Measurements from ENCODE around the gene RHPN2.
"Not testable (repeated sequence)": the region's sequence is repeated elsewhere in the genome, so short reads cannot be mapped to it uniquely, and the experiment has no call there.

The RHPN2 gene

DNA sequence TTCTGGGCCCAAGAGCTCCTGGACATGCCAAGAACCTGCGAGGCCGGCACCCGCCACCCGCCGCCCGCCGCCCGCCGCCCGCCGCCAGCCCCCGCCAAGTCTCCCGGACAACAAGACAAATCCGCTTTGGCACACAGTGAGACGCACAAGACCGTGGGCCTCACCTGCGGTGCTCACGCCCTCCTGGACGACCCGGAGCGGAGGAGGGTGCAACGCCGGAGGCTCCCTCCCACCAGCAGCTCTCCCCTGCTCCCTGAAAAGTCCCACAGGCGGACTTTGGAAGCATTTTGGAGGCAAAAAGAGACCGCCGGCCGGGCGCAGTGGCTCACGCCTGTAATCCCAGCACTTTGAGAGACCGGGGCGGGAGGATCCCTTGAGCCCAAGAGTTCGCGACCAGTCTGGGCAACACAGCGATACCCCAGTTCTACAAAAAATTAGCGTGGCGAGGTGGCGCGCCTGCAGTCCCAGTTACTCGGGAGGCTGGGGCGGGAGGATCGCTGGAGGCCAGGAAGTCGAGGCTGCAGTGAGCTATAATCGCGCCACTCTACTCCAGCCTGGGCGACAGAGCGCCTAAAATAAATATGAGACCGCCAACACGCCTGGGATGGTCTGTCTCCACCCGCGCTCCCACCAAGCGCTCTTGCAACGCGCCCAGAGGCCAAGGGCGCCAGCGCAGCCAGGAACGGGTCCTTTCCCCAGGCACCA is 783 bp downstream of the RHPN2 start:
- no peak for DNase-seq

DNA sequence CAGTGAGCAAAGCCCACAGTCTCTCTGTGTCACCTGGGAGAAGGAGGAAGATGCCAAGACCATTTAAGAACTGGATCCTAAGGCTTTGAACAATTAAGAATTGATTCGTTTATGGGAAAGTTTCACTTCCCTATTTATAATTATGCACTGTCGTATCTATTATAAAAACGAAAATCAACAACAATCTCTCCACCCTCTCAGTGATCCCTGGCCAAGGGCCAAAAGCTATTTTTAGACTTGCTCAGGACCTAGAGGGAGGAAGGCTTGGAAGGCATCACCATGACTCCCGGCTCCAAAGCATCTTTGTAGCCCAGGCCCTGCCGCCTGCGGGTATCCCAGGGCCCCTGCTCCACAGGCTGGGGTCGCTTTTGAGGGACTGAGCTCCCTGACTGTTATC is 1.3 kb downstream of the RHPN2 start:
- no peak for DNase-seq

DNA sequence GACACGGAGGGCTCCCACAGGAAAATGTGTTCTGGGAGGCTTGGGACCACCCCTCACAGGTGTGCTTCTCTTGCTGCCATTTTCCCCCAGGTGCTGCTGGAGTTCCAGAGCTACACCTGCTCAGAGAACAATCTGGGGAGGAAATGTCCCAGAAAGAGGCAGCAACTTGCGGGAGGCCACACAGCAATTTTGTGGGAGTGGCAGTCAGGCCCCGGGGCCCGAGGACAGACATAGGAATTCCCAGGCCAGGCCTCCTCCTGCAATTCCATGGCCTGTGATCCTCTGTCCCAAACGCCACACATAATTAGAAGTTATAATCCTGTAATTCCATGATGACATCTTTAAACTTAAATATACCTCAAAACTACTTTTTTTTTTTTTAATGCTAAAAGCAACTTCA is 1.8 kb downstream of the RHPN2 start:
- no peak for DNase-seq

- no peak for DNase-seq
Observed at GRCh38 chr19:33060586-33060985, 4.1 kb downstream of the RHPN2 start.

DNA sequence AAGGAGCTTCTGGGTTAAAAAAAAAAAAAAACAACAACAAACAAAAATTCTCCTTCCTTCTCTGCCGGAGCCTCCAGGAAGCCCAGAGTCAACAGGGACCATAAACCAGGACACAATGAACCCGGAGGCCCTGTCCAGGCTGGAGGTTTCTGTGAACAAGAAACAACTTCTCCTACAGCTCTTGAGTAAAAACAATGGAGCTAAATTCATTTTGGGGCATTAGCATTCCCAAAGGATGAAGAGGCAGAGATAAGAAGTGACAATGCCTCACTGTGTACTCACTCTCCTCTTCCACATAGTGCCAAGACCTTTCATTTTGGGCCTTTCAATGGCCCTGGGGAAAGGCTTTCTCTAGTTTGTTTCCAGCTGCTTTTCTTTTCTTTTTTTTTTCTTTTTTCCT is 9.0 kb downstream of the RHPN2 start:
- DNase-seq: no peak

DNA sequence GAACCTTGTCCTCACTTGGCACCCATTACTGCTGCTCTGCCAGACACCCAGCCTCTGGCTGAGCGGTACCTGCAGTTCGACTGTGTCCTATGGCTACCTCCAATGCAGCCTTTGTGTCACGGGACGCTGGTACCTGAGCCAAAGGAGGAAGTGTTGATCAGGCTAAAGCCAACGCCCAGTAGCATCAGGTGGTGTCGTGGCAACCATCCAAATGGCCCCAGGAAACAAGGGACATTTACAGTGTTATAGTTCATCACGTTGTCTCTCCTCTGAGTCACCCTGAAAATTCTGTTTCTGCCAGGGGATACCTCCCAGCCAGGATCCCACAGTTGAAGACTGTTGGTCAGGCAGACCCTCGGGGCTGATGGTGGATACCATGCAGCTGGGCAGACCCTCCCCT is 10.1 kb downstream of the RHPN2 start:
- no peak for DNase-seq

DNA sequence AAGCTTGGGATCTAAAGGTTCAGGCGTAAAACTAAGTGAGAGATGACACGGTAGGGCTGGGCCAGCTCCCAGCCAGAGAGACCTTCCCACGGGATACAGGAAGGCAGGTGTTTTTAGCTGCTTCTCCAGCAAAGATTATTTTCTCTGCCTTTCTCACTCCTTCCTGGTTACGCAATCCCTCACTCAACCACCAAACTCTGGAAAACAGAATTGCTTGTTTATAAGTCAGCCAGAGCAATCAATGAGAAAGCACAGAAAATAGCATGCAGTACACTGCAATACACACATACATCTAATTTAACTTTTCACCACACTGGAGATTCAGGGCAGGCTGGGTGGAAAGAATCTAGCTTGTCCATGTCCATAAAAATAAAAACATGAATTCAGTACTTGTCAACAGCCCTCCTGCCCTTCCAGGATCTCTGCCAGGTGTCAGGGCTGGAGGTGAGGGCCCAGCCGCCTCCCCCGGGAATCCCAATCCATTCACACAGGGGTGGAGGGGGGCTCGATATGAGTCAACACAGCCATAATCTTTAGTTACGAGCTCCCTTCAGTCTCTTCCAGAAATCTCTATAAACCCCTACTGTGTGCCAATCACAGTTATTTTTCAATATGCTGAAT is 12.2 kb downstream of the RHPN2 start:
- DNase-seq: no peak

GRCh38 chr19:33050110-33050509 is 14.6 kb downstream of the RHPN2 start:
- no peak for DNase-seq

DNA sequence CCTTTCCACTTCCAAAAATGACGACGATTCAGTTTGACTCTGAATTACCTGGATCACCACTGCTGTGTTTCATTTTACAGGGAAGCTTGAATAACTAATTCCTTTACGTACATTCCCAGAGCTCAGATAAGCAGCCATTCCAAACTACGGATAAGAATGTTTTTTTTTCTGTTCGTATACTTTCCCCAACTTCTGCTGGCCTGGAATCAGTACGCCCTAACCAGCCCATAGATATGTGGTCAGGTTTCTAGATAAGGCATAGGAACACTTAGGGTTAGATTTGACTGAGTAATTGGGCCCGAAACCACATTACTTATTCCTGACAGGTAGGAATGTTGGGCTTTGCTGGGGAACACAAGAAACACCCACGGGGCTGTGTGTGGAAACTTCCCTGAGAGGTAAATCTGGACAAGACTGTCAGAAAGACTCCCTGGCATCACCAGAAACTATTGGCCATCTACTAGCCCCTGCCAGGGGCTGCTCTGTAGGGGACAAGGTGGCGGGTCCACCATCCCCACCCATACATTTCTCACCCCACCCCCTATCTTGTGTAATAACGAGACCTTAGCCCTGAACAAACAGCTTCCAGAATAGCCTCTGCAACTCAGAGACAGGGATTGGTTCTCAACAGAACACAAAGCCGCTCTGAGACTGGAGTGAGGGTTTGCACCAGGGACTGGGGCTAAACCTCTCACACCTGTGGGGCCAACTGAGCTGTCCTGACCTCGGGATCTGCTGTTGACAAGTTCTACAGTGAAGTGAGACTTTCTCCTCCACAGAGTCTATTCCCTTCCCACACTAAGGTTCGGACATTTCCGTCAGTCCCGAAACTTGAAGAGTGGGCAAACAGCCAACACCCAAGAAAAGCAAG is 15.6 kb downstream of the RHPN2 start:
- DNase-seq: no peak

DNA sequence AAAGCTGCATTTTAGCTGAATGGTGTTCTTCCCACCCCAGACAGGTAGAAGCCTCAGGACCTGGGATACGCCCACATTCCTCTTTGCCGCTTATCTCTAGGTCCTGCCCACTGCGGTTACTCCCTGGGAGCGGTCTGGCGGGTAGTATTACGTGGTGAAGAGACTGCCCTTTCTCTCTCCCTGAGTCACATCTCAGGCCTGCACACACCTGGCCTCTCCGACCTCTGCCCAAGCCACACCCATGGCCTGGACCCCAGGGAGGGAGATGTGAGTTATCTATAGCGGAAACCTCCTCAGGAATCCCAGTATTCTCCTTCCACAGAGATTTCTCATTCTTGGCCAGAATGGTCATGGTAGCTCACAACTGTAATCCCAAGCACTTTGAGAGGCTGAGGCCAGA is 17.3 kb downstream of the RHPN2 start:
- no peak for DNase-seq

GRCh38 chr19:33041828-33042160 is 22.9 kb downstream of the RHPN2 start:
- DNase-seq: not testable (repeated sequence)

DNA sequence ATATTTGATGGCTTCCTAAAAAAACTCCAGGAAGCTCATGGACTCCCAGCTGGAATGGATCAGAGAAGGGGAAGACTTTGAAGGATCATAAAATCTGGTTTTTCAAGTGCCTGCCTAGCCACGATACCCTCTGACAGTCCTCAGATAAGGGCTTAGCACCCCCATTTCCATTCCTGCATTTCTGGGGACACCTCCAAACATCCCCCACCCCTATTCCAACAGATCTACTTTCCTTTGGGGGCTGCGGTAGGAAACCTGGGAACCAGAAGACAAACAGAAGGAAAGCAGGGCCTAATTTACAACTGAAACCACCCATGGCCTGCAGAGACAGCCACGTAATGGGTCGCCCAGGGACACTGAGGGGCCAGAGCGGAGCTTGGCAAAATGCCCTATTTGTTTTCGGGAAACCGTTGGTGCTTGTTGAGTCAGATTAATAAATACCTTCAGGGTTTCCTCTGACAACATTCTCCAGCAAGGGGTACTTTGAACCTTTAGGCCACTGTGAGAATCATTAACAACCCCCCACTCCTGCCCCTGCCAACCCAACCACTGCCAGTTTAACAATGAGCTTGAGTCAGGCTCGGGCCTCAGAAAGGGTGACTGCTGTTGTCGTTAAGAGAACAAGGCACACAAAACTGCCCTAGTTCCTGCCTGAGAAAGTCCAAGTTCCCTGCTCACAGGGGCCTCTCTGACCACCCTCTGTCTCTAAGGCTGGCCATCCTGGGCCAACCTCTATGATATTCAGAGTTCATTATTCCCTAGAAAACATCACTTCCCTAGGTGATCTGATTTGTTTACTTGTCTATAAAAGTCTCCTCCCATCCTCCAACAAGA is 23.5 kb downstream of the RHPN2 start:
- no peak for DNase-seq

DNA sequence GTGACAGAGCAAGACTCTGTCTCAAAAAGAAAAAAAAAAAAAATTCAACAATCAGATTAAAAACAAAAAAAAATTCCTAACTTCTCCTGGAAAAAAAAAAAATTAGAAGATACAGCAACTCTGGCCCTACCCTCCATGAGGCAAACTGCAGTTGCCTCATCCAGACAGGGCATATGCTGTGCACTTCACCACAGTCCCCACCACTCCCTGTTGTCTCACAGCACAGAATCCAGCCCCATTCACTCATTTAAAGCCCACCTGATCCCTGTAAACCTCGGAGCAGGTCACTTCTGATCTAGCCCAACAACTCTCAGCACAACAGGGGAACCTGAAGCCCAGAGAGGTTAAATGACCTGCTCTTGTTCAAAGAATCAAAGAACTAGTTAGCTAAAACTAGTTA is 24.9 kb downstream of the RHPN2 start:
- DNase-seq: no peak

- no peak for DNase-seq
Observed at GRCh38 chr19:33039108-33039599, 25.5 kb downstream of the RHPN2 start.

GRCh38 chr19:33037168-33038025 is 27.3 kb downstream of the RHPN2 start:
- not testable (repeated sequence) for DNase-seq

DNA sequence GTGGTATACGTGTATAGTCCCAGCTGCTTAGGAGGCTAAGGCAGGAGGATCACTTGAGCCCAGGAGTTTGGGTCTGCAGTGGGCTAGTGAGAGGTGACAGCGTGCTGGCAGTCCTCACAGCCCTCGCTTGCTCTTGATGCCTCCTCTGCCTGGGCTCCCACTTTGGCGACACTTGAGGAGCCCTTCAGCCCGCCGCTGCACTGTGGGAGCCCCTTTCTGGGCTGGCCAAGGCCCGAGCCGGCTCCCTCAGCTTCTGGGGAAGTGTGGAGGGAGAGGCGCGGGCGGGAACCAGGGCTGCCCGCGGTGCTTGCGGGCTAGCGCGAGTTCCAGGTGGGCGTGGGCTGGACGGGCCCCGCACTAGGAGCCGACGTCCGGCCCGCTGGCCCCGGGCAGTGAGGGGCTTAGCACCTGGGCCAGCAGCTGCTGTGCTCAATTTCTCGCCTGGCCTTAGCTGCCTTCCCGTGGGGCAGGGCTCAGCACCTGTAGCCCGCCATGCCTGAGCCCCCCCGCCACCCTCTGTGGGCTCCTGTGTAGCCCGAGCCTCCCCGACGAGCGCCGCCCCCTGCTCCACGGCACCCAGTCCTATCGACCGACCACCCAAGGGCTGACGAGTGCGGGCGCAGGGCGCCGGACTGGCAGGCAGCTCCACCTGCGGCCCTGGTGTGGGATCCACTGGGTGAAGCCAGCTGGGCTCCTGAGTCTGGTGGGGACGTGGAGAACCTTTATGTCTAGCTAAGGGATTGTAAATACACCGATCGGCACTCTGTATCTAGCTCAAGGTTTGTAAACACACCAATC is 28.1 kb downstream of the RHPN2 start:
- DNase-seq: not testable (repeated sequence)

DNA sequence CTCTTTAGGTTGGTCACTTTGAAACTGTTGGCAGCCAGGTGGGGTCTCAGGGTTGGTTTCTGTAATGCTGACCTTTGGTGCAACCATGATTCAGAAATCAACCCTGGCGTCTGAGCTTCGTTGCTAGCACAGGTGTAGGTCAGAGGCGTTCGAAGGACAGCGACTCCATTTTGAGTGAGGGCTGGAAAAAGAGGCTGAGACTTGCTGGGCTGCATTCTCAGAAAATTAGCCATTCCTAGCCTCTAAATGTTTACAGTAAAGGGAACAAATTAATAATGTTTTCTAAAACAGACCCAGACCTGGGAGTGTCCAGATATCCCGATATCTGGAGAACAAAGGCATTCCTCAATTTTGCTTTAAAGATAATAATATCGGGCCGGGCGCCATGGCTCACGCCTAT is 29.2 kb downstream of the RHPN2 start:
- DNase-seq: no peak

DNA sequence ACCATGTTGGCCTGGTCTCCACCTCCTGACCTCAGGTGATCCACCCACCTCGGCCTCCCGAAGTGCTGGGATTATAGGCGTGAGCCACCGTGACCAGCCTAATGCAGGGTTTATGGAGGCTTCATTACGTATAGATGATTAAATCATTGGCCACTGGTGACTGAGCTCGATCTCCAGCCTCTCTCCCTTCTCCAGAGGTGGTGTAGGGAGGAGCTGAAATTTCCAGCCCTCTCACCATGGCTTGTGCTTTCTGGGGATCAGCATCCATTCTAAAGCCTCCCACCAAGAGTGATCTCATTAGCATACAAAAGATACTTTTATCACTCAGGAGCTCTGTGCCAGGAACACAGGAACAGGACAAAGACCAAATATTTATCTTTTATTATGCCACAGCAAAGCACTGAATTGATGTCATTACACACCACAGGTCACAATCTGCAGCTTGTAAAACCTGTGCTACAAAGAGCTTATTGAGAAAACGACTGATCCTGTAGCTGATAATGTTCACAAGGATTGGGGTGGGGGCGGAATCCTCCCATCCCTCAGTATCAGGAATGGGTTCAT is 32.4 kb downstream of the RHPN2 start:
- no peak for DNase-seq

DNA sequence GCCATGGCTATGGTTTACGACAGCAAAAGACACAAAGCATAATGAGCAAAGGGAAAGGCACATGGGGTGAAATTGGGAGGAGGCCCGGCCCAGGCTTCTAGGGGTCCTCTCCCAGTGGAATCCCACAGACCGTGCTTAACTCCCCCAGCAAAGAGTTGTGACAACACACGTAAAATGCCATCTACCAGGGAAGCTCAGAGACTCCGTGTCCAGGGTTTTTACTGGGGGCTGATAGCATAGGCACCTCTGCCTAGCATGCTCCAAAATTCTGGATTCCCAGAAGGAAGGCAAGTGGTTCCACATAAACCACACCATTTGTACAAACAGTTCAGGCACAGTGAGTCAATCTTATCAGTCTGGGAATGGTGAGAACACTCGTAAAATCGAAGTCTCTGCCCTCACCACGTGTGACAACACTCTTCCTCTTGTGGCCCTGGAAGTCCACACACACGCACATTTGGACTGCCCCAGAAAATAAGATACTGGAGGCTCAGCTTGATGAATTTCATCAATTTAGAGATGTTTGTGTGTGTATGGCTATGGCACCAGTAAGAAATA is 34.9 kb downstream of the RHPN2 start:
- no peak for DNase-seq

GRCh38 chr19:33026602-33027001 is 38.1 kb downstream of the RHPN2 start:
- DNase-seq: not testable (repeated sequence)
